Measurements from ENCODE around the gene SAG.

GRCh38 chr2:233368756-233369155, 61.1 kb downstream of the SAG start:
- no peak for TF ChIP-seq CTCF (IDR thresholded peaks at IDR 0.05 in 4 of 5, conservative IDR thresholded peaks at IDR 0.05 in 1 of 5)
- TF ChIP-seq POLR2A (IDR thresholded peaks at IDR 0.05) = no peak

Measured in gastrocnemius medialis (tissue), 4 donors.